ENCODE data around the gene TRPM3. TPM values are rescaled to one million over a fixed set of nuclear protein-coding genes. Genes with fewer than 3 reads are reported as not detected.

TRPM3 gene
- total and polyA plus RNA-seq, 9 of the 15 experiments (the other 6 are each of a cell fraction or from before 2014, with no cell fraction given), result 0.04 TPM; not detected in 8

DNA sequence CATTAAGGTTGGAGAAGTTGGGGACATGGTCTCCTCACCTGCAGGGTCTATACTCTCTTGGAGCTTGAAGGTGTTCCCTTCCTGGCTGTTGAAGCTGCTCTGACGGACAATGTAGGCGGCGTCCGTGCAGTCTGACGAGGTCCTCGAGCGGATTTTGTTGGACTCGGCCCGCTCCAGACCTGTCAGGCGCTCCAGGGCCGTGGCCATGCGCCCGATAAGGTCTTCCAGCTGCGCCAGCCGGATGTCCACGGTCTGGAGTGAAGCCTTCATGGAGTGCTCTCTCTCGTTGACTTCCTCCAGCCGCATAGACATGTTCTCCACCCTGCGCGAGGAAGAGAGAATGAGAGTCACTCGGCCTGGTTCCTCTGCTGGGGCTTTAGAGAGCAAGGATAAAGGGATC is 584.3 kb downstream of the TRPM3 start (continued):
- TF ChIP-seq, protein P1, sequence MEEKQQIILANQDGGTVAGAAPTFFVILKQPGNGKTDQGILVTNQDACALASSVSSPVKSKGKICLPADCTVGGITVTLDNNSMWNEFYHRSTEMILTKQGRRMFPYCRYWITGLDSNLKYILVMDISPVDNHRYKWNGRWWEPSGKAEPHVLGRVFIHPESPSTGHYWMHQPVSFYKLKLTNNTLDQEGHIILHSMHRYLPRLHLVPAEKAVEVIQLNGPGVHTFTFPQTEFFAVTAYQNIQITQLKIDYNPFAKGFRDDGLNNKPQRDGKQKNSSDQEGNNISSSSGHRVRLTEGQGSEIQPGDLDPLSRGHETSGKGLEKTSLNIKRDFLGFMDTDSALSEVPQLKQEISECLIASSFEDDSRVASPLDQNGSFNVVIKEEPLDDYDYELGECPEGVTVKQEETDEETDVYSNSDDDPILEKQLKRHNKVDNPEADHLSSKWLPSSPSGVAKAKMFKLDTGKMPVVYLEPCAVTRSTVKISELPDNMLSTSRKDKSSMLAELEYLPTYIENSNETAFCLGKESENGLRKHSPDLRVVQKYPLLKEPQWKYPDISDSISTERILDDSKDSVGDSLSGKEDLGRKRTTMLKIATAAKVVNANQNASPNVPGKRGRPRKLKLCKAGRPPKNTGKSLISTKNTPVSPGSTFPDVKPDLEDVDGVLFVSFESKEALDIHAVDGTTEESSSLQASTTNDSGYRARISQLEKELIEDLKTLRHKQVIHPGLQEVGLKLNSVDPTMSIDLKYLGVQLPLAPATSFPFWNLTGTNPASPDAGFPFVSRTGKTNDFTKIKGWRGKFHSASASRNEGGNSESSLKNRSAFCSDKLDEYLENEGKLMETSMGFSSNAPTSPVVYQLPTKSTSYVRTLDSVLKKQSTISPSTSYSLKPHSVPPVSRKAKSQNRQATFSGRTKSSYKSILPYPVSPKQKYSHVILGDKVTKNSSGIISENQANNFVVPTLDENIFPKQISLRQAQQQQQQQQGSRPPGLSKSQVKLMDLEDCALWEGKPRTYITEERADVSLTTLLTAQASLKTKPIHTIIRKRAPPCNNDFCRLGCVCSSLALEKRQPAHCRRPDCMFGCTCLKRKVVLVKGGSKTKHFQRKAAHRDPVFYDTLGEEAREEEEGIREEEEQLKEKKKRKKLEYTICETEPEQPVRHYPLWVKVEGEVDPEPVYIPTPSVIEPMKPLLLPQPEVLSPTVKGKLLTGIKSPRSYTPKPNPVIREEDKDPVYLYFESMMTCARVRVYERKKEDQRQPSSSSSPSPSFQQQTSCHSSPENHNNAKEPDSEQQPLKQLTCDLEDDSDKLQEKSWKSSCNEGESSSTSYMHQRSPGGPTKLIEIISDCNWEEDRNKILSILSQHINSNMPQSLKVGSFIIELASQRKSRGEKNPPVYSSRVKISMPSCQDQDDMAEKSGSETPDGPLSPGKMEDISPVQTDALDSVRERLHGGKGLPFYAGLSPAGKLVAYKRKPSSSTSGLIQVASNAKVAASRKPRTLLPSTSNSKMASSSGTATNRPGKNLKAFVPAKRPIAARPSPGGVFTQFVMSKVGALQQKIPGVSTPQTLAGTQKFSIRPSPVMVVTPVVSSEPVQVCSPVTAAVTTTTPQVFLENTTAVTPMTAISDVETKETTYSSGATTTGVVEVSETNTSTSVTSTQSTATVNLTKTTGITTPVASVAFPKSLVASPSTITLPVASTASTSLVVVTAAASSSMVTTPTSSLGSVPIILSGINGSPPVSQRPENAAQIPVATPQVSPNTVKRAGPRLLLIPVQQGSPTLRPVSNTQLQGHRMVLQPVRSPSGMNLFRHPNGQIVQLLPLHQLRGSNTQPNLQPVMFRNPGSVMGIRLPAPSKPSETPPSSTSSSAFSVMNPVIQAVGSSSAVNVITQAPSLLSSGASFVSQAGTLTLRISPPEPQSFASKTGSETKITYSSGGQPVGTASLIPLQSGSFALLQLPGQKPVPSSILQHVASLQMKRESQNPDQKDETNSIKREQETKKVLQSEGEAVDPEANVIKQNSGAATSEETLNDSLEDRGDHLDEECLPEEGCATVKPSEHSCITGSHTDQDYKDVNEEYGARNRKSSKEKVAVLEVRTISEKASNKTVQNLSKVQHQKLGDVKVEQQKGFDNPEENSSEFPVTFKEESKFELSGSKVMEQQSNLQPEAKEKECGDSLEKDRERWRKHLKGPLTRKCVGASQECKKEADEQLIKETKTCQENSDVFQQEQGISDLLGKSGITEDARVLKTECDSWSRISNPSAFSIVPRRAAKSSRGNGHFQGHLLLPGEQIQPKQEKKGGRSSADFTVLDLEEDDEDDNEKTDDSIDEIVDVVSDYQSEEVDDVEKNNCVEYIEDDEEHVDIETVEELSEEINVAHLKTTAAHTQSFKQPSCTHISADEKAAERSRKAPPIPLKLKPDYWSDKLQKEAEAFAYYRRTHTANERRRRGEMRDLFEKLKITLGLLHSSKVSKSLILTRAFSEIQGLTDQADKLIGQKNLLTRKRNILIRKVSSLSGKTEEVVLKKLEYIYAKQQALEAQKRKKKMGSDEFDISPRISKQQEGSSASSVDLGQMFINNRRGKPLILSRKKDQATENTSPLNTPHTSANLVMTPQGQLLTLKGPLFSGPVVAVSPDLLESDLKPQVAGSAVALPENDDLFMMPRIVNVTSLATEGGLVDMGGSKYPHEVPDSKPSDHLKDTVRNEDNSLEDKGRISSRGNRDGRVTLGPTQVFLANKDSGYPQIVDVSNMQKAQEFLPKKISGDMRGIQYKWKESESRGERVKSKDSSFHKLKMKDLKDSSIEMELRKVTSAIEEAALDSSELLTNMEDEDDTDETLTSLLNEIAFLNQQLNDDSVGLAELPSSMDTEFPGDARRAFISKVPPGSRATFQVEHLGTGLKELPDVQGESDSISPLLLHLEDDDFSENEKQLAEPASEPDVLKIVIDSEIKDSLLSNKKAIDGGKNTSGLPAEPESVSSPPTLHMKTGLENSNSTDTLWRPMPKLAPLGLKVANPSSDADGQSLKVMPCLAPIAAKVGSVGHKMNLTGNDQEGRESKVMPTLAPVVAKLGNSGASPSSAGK (IDR thresholded peaks at IDR 0.05), result 0 out of 2 replicates have a peak, but pooled peaks have one; percentile 33
- TF ChIP-seq ZNF143 (CRISPR knock-in tag; IDR thresholded peaks at IDR 0.05) (no peak), ZNF23 (CRISPR knock-in tag; IDR thresholded peaks at IDR 0.05) (no peak), ILK (tag; IDR thresholded peaks at IDR 0.05; ENCODE audit: borderline replicate concordance, low read depth) (no peak), ZNF384 (IDR thresholded peaks at IDR 0.05; ENCODE audit: low read depth, low read length) (no peak), C11orf30 (IDR thresholded peaks at IDR 0.05; ENCODE audit: low read depth) (no peak), NFE2L1 (tag; IDR thresholded peaks at IDR 0.05; ENCODE audit: borderline replicate concordance, low read depth) (no peak)
- TF ChIP-seq, protein P2, sequence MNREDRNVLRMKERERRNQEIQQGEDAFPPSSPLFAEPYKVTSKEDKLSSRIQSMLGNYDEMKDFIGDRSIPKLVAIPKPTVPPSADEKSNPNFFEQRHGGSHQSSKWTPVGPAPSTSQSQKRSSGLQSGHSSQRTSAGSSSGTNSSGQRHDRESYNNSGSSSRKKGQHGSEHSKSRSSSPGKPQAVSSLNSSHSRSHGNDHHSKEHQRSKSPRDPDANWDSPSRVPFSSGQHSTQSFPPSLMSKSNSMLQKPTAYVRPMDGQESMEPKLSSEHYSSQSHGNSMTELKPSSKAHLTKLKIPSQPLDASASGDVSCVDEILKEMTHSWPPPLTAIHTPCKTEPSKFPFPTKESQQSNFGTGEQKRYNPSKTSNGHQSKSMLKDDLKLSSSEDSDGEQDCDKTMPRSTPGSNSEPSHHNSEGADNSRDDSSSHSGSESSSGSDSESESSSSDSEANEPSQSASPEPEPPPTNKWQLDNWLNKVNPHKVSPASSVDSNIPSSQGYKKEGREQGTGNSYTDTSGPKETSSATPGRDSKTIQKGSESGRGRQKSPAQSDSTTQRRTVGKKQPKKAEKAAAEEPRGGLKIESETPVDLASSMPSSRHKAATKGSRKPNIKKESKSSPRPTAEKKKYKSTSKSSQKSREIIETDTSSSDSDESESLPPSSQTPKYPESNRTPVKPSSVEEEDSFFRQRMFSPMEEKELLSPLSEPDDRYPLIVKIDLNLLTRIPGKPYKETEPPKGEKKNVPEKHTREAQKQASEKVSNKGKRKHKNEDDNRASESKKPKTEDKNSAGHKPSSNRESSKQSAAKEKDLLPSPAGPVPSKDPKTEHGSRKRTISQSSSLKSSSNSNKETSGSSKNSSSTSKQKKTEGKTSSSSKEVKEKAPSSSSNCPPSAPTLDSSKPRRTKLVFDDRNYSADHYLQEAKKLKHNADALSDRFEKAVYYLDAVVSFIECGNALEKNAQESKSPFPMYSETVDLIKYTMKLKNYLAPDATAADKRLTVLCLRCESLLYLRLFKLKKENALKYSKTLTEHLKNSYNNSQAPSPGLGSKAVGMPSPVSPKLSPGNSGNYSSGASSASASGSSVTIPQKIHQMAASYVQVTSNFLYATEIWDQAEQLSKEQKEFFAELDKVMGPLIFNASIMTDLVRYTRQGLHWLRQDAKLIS (CRISPR knock-in tag; IDR thresholded peaks at IDR 0.05), result no peak

All from K562 (cell line).